Thyroid gland (tissue), 4 donors: ENCODE results near the gene MYH14. TPM values are rescaled to one million over a fixed set of nuclear protein-coding genes. Genes with fewer than 3 reads are reported as not detected.

ENCODE experiments used
- DNase-seq, 2 donors: peaks; one replicate each; pipeline ENCODE4 v3.0.0-alpha.2; 2019
- H3K27ac ChIP-seq, 3 donors: fragments of 200-600 bp; sonication (generic); 1 replicate in 2 of 3; 2 replicates in 1 of 3; pipeline ENCODE4 v1.5.1; 2016 to 2019; ENCODE audit warnings: mild to moderate bottlenecking in 1 of 3, moderate library complexity in 1 of 3
- H3K27me3 ChIP-seq: fragments of 200-600 bp; sonication (generic); one replicate; pipeline ENCODE4 v1.5.1; 2019
- H3K36me3 ChIP-seq, 2 donors: fragments of 200-600 bp; sonication (generic); one replicate each; pipeline ENCODE4 v1.5.1; 2016 to 2019
- H3K4me1 ChIP-seq, 2 donors: fragments of 200-600 bp; sonication (generic); one replicate each; pipeline ENCODE4 v1.5.1; 2017 to 2019
- H3K4me3 ChIP-seq, 3 donors: fragments of 200-600 bp; sonication (generic); replicated peaks in 1 of 3; 1 replicate in 2 of 3; 2 replicates in 1 of 3; pipeline ENCODE4 v1.5.1; 2016; ENCODE audit warnings: mild to moderate bottlenecking in 1 of 3
- H3K9me3 ChIP-seq: fragments of 200-600 bp; sonication (generic); one replicate; pipeline ENCODE4 v1.5.1; 2017
- POLR2A ChIP-seq, 2 donors: fragments of 450-650 bp; IDR thresholded peaks; one replicate each; pipeline ENCODE4 v1.6.1; 2017; ENCODE audit warnings: antibody characterized with exemption in 2 of 2, mild to moderate bottlenecking in 2 of 2, moderate library complexity in 1 of 2
- WGBS, 2 donors: methylation state at CpG; one replicate each; pipeline ENCODE4 v1.1.5; 2017; 5-methylcytosine and 5-hydroxymethylcytosine counted together
- intact Hi-C: fragments of 100-400 bp; cut with DNase I; formaldehyde crosslinking; loops from one replicate; pipeline ENCODE4 v1.15.1; 2023
- total RNA-seq, 4 donors: library from RNA; depleted of rRNA; stranded (reverse); fragments of >200 nt; gene quantifications; one replicate each; pipeline ENCODE4 v1.2.3, GENCODE V29; 2016
- TF ChIP-seq, protein P1 (sequence below), 6 experiments: fragments of 200-600 bp in 3 of 6; fragments of 450-650 bp in 3 of 6; sonication (generic) in 3 of 6; IDR thresholded peaks; one replicate each; pipeline ENCODE4 v1.5.1; 2016 to 2019; ENCODE audit warnings: antibody characterized with exemption in 6 of 6, mild to moderate bottlenecking in 2 of 6, inconsistent platforms in 1 of 6, moderate library complexity in 1 of 6

Gene MYH14
- total RNA-seq, 4 donors from 2014 or later = 130 to 361 (median 183) TPM

- intact Hi-C loops = no loop called here
These were observed 22.3 kb upstream of the MYH14 start for GRCh38 chr19:50181121-50181520.

GRCh38 chr19:50184196-50184595, 19.2 kb upstream of the MYH14 start:
- 57 to 65% methylated on average over 1 of the region's 1 CpG for WGBS, 2 donors
- Histone ChIP-seq H3K9me3 (no peaks in the 10 kb centered on the region), H3K36me3 (no peaks in the 10 kb centered on the region)

More at GRCh38 chr19:50181121-50181520, 22.3 kb upstream of the MYH14 start:
- H3K4me1 ChIP-seq = peaks cover 0 to 9% of the 10 kb centered on the region in 2 donors
- H3K27ac ChIP-seq = no peak overlapping the region
- no peak for DNase-seq
- H3K36me3 ChIP-seq = no peaks in the 10 kb centered on the region
- H3K9me3 ChIP-seq = no peaks in the 10 kb centered on the region
- H3K27me3 ChIP-seq = no peaks in the 10 kb centered on the region
- no peak overlapping the region for H3K4me3 ChIP-seq
- TF ChIP-seq POLR2A (IDR thresholded peaks at IDR 0.05) = no peak
- TF ChIP-seq, protein P1, sequence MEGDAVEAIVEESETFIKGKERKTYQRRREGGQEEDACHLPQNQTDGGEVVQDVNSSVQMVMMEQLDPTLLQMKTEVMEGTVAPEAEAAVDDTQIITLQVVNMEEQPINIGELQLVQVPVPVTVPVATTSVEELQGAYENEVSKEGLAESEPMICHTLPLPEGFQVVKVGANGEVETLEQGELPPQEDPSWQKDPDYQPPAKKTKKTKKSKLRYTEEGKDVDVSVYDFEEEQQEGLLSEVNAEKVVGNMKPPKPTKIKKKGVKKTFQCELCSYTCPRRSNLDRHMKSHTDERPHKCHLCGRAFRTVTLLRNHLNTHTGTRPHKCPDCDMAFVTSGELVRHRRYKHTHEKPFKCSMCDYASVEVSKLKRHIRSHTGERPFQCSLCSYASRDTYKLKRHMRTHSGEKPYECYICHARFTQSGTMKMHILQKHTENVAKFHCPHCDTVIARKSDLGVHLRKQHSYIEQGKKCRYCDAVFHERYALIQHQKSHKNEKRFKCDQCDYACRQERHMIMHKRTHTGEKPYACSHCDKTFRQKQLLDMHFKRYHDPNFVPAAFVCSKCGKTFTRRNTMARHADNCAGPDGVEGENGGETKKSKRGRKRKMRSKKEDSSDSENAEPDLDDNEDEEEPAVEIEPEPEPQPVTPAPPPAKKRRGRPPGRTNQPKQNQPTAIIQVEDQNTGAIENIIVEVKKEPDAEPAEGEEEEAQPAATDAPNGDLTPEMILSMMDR (IDR thresholded peaks at IDR 0.05) = no peak
- WGBS, 2 donors = 72 to 74% methylated on average over 5 of the region's 5 CpGs

GRCh38 chr19:50187937-50188336, 15.5 kb upstream of the MYH14 start:
- Histone ChIP-seq H3K36me3 (no peaks in the 10 kb centered on the region), H3K27me3 (no peaks in the 10 kb centered on the region), H3K27ac (no peak overlapping the region), H3K4me1 (peaks cover 3 to 17% of the 10 kb centered on the region in 2 donors), H3K4me3 (no peak overlapping the region), H3K9me3 (no peaks in the 10 kb centered on the region)
- intact Hi-C loops = no loop called here
- no peak for DNase-seq
- WGBS, 2 donors = 84 to 88% methylated on average over 9 to 13 of the region's 13 CpGs
- TF ChIP-seq, protein P1 (IDR thresholded peaks at IDR 0.05) = no peak
- TF ChIP-seq POLR2A (IDR thresholded peaks at IDR 0.05) = no peak

More at GRCh38 chr19:50184196-50184595, 19.2 kb upstream of the MYH14 start:
- H3K4me1 ChIP-seq = peaks cover 0 to 3% of the 10 kb centered on the region in 2 donors
- intact Hi-C loops = no loop called here
- no peak overlapping the region for H3K4me3 ChIP-seq
- H3K27ac ChIP-seq = no peak overlapping the region
- no peak for DNase-seq
- no peaks in the 10 kb centered on the region for H3K27me3 ChIP-seq
- no peak for TF ChIP-seq POLR2A (IDR thresholded peaks at IDR 0.05)

DNA sequence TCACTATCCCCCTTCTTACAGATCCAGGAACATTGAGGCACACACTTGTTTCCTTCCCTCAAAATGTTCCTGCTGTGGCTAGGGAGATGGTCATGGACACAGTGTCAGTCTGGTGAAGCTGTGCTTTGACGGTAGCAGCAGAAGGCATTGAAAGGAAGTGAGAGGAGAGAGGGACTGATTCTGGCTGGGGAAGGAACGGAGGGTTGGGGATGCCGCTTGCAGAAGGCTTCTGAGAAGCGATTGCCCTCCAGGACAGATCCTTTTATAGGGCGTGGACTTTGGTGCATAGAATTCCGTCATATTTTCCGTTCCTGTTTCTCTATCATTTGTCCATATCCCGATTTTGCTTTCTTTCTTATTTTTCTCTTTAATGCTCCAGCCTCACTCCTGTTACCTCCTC, 14.1 kb upstream of the MYH14 start:
- Histone ChIP-seq H3K9me3 (no peaks in the 10 kb centered on the region), H3K4me1 (peaks cover 3 to 17% of the 10 kb centered on the region in 2 donors), H3K36me3 (no peaks in the 10 kb centered on the region), H3K27ac (peak overlapping the region in 1 of 3 donors; percentile 10), H3K4me3 (no peak overlapping the region), H3K27me3 (no peaks in the 10 kb centered on the region)
- WGBS, 2 donors = 78% methylated on average over 8 of the region's 8 CpGs
- no peak for DNase-seq
- TF ChIP-seq, protein P1 (IDR thresholded peaks at IDR 0.05) = no peak
- intact Hi-C loops = no loop called here

GRCh38 chr19:50190439-50190891, 13.0 kb upstream of the MYH14 start:
- Histone ChIP-seq H3K27ac (peak overlapping the region; percentile 46 to 84 (median 46)), H3K4me3 (no peak overlapping the region), H3K9me3 (no peaks in the 10 kb centered on the region), H3K27me3 (no peaks in the 10 kb centered on the region), H3K36me3 (no peaks in the 10 kb centered on the region), H3K4me1 (peaks cover 3 to 17% of the 10 kb centered on the region in 2 donors)
- TF ChIP-seq, protein P1 (IDR thresholded peaks at IDR 0.05) = no peak
- WGBS, 2 donors = 52 to 58% methylated on average over 8 of the region's 8 CpGs
- peak; percentile 51 to 70 for DNase-seq
- intact Hi-C loops = no loop called here
